IMR-90 (cell line): ENCODE results near the gene ECM1. TPM values are rescaled to one million over a fixed set of nuclear protein-coding genes. Genes with fewer than 3 reads are reported as not detected.

Experiments
- ATAC-seq: fragments of 200-7000 bp; cut with Tn5 transposase; 2 replicates; pipeline ENCODE4 v1.9.1; 2020; ENCODE audit warnings: low read depth, mild to moderate bottlenecking, moderate library complexity
- BruUV-seq: library from RNA; stranded (reverse); fragments of 400-500 nt; replicated peaks from 2 replicates; lab custom pipeline; 2021; lab: Mats Ljungman, UMichigan
- CTCF ChIA-PET: fragments of 300-600 bp; formaldehyde crosslinking; extraction: SDS; loops from one replicate; lab custom pipeline; 2021; ENCODE audit warnings: antibody characterized with exemption; lab: Yijun Ruan, JAX
- POLR2A ChIA-PET: fragments of 300-600 bp; sonication (Branson Sonifier 250); formaldehyde crosslinking; loops from one replicate; lab custom pipeline; 2022; ENCODE audit warnings: antibody characterized with exemption; ENCODE audit not compliant: unreplicated experiment; lab: Charles Lee
- DNase-seq: peaks from one replicate; pipeline ENCODE4 v3.0.0; 2013
- H2AFZ ChIP-seq: replicated peaks from 2 replicates; pipeline ENCODE3; 2013; ENCODE audit warnings: low read length, mild to moderate bottlenecking; ENCODE audit not compliant: poor library complexity
- H2AK5ac ChIP-seq: 2 replicates; pipeline ENCODE4 v1.6.1; 2013; ENCODE audit warnings: low read depth, low read length, inconsistent platforms
- H2AK9ac ChIP-seq: replicated peaks from 2 replicates; pipeline ENCODE3; 2013; ENCODE audit warnings: mild to moderate bottlenecking, low read depth, low read length, moderate library complexity; ENCODE audit not compliant: poor library complexity
- H2BK120ac ChIP-seq: 2 replicates; pipeline ENCODE4 v1.6.1; 2013; ENCODE audit warnings: low read depth, low read length, inconsistent platforms
- H2BK15ac ChIP-seq: 3 replicates; pipeline ENCODE4 v1.6.1; 2013; ENCODE audit warnings: low read depth, low read length, inconsistent platforms
- H2BK20ac ChIP-seq: 2 replicates; pipeline ENCODE4 v1.6.1; 2013; ENCODE audit warnings: low read depth, mild to moderate bottlenecking, inconsistent platforms, low read length, moderate library complexity
- H2BK5ac ChIP-seq: 2 replicates; pipeline ENCODE4 v1.6.1; 2013; ENCODE audit warnings: mild to moderate bottlenecking, low read depth, low read length, inconsistent platforms; ENCODE audit not compliant: poor library complexity, severe bottlenecking
- H3K14ac ChIP-seq: replicated peaks from 2 replicates; pipeline ENCODE4 v1.6.1; 2013; ENCODE audit warnings: low read depth, low read length, inconsistent platforms
- H3K18ac ChIP-seq: 2 replicates; pipeline ENCODE4 v1.6.1; 2013; ENCODE audit warnings: low read depth, low read length, control low read depth
- H3K23ac ChIP-seq: 2 replicates; pipeline ENCODE4 v1.6.1; 2013; ENCODE audit warnings: low read depth, low read length, inconsistent platforms
- H3K27ac ChIP-seq: 2 replicates; pipeline ENCODE4 v1.5.1; 2013; ENCODE audit warnings: mild to moderate bottlenecking, control low read depth, low read length; ENCODE audit not compliant: insufficient read depth
- H3K27me3 ChIP-seq: 2 replicates; pipeline ENCODE4 v1.6.1; 2013; ENCODE audit warnings: low read length; ENCODE audit not compliant: control insufficient read depth, insufficient read depth
- H3K36me3 ChIP-seq: 2 replicates; pipeline ENCODE4 v1.6.1; 2013; ENCODE audit warnings: low read length, mixed read lengths; ENCODE audit not compliant: control insufficient read depth, insufficient read depth
- H3K4ac ChIP-seq: 2 replicates; pipeline ENCODE4 v1.6.1; 2013; ENCODE audit warnings: low read depth, low read length, inconsistent platforms
- H3K4me1 ChIP-seq: 2 replicates; pipeline ENCODE4 v1.6.1; 2013; ENCODE audit warnings: low read length, mixed read lengths; ENCODE audit not compliant: control insufficient read depth, insufficient read depth
- H3K4me2 ChIP-seq: 2 replicates; pipeline ENCODE4 v1.6.1; 2013; ENCODE audit warnings: low read depth, mild to moderate bottlenecking, control low read depth, low read length, moderate library complexity
- H3K4me3 ChIP-seq: 2 replicates; pipeline ENCODE4 v1.5.1; 2013; ENCODE audit warnings: low read depth, mild to moderate bottlenecking, control low read depth, low read length, moderate library complexity; ENCODE audit not compliant: insufficient read depth
- H3K56ac ChIP-seq: 2 replicates; pipeline ENCODE4 v1.6.1; 2013; ENCODE audit warnings: low read length, inconsistent platforms; ENCODE audit not compliant: insufficient read depth; ENCODE audit errors: extremely low read depth
- H3K79me1 ChIP-seq, 2 experiments: 2 replicates each; pipeline ENCODE4 v1.6.1; 2013; ENCODE audit warnings: low read length in 2 of 2, inconsistent platforms in 1 of 2, low read depth in 1 of 2
- H3K9ac ChIP-seq: 2 replicates; pipeline ENCODE4 v1.6.1; 2013; ENCODE audit warnings: low read depth, low read length, control low read depth
- H3K9me1 ChIP-seq: 2 replicates; pipeline ENCODE4 v1.6.1; 2013; ENCODE audit warnings: low read length, inconsistent platforms; ENCODE audit not compliant: insufficient read depth
- H3K9me3 ChIP-seq: 2 replicates; pipeline ENCODE4 v1.6.1; 2013; ENCODE audit warnings: low read length; ENCODE audit not compliant: control insufficient read depth, insufficient read depth
- H4K20me1 ChIP-seq: 2 replicates; pipeline ENCODE4 v1.6.1; 2013; ENCODE audit warnings: low read length, inconsistent platforms; ENCODE audit not compliant: insufficient read depth
- H4K5ac ChIP-seq: 2 replicates; pipeline ENCODE4 v1.6.1; 2013; ENCODE audit warnings: mild to moderate bottlenecking, low read depth, low read length, control low read depth
- H4K8ac ChIP-seq, 2 experiments: 2 replicates each; pipeline ENCODE4 v1.6.1; 2013; ENCODE audit warnings: low read depth in 2 of 2, low read length in 2 of 2, control low read depth in 1 of 2, inconsistent platforms in 1 of 2
- H4K91ac ChIP-seq: 2 replicates; pipeline ENCODE4 v1.6.1; 2013; ENCODE audit warnings: low read depth, low read length, inconsistent platforms; ENCODE audit not compliant: insufficient read depth
- BHLHE40 ChIP-seq: fragments of 150-350 bp; IDR thresholded peaks from 2 replicates; pipeline ENCODE4 v1.6.1; 2016; ENCODE audit warnings: mild to moderate bottlenecking, low read depth, low read length
- CEBPB ChIP-seq: IDR thresholded peaks from 2 replicates; pipeline ENCODE4 v1.6.1; 2012; ENCODE audit warnings: low read depth, low read length, improper control_type of control experiment
- FOS ChIP-seq: fragments of 150-350 bp; IDR thresholded peaks from 2 replicates; pipeline ENCODE4 v1.6.1; 2016; ENCODE audit warnings: low read depth, low read length
- MAFK ChIP-seq: IDR thresholded peaks from 2 replicates; pipeline ENCODE4 v1.6.1; 2012; ENCODE audit warnings: low read depth, low read length, improper control_type of control experiment
- MAZ ChIP-seq: IDR thresholded peaks from 2 replicates; pipeline ENCODE4 v1.6.1; 2012; ENCODE audit warnings: low read depth, mild to moderate bottlenecking, low read length, improper control_type of control experiment, moderate library complexity, borderline replicate concordance
- MXI1 ChIP-seq: IDR thresholded peaks from 2 replicates; pipeline ENCODE4 v1.6.1; 2012; ENCODE audit warnings: low read depth, mild to moderate bottlenecking, low read length, moderate library complexity, borderline replicate concordance
- NFE2L2 ChIP-seq: fragments of 150-350 bp; IDR thresholded peaks from 2 replicates; pipeline ENCODE4 v1.6.1; 2016; ENCODE audit warnings: low read depth, mild to moderate bottlenecking, low read length
- POLR2A ChIP-seq: IDR thresholded peaks from 2 replicates; pipeline ENCODE4 v1.6.1; 2012; ENCODE audit warnings: mild to moderate bottlenecking, low read depth, low read length
- RCOR1 ChIP-seq: IDR thresholded peaks from 2 replicates; pipeline ENCODE4 v1.6.1; 2012; ENCODE audit warnings: mild to moderate bottlenecking, low read length, improper control_type of control experiment; ENCODE audit not compliant: insufficient replicate concordance
- WGBS, 2 experiments: methylation state at CpG; one replicate each; pipeline versions ENCODE4 v1.1.5 to v1.1.7; 2013; ENCODE audit warnings: missing lambda C conversion rate in 2 of 2; ENCODE audit not compliant: insufficient read length in 1 of 2; ENCODE audit errors: extremely low coverage in 2 of 2; 5-methylcytosine and 5-hydroxymethylcytosine counted together
- dilution Hi-C: fragments of 300-500 bp; cut with HindIII; formaldehyde crosslinking; loops from one replicate; pipeline ENCODE4 v1.14.3; 2018; ENCODE audit warnings: low sequenced_read_pairs; ENCODE audit not compliant: unreplicated experiment
- in situ Hi-C: fragments of 300-500 bp; cut with MboI; formaldehyde crosslinking; loops from 3 replicates; pipeline ENCODE4 v1.14.3; 2019; ENCODE audit warnings: low sequenced_read_pairs, inconsistent platforms, mixed read lengths
- intact Hi-C: fragments of 100-400 bp; cut with micrococcal nuclease; formaldehyde crosslinking; loops from 2 replicates; pipeline ENCODE4 v1.10.0; 2022
- polyA plus RNA-seq, 3 experiments: library from polyadenylated mRNA; depleted of rRNA; stranded (reverse); fragments of >200 nt; gene quantifications; 2 replicates each; pipeline ENCODE4 v1.2.3, GENCODE V29; 2012; ENCODE audit warnings: low replicate concordance in 1 of 3
- total RNA-seq: library from RNA; depleted of rRNA; stranded (reverse); fragments of >200 nt; gene quantifications from 2 replicates; pipeline ENCODE4 v1.2.3, GENCODE V29; 2012
- TF ChIP-seq, protein P1 (sequence below): fragments of 150-350 bp; IDR thresholded peaks from 2 replicates; pipeline ENCODE4 v1.6.1; 2016; ENCODE audit warnings: low read depth, mild to moderate bottlenecking, low read length, moderate library complexity, borderline replicate concordance
- TF ChIP-seq, protein P2 (sequence below): conservative IDR thresholded peaks from 2 replicates; pipeline ENCODE4 v1.5.1; 2012; ENCODE audit warnings: mild to moderate bottlenecking, low read depth, low read length, improper control_type of control experiment

ECM1 gene
- total and polyA plus RNA-seq, 2 of the 4 experiments (the other 2 are of a cell fraction) = 20.1 to 230 TPM

DNA sequence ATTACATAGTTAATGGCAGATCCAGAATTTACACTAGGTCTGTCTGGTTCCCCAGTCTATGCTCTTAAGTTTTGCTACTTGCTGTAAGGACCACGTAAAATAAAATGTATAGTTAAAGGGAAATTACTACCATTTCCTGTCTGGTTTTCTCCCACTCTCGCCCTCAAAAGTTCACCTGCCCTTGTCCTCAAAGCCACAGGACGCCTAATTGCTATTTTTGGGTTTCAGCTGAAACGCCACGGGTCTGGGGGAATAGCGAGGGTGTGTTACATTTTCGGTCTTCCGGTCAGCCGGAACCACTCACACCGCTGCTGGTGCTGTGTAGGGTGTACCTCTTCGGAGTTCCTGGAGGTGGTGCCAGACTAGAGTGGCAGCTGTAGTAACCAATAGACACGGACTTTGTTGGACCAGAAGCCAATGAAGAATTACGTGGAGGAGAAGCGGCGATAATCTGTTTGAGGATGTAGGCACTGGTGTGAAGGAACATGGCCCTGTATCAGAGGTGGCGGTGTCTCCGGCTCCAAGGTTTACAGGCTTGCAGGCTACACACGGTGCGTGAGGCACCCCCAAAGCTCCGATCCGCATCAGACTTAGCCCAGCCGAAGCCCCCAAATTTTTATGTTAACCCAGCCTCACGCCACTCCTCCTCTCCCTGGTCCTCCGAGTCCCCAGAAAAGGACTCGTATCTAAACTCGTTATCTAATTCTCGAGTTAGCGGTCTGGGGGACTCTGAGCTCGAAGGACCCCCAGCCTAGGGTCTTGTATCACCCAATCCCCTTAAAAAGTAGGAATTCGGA is 20.7 kb upstream of the ECM1 start, which contains the start of gene TARS2:
TSS of gene TARS2 (plus strand) at position 454 of the 797 bp plus-strand sequence. CDS start at position 486, 32 bp downstream.
- H4K8ac ChIP-seq = peak within 1 kb of the TSS; percentile 88 to 98
- peak within 1 kb of the TSS; percentile 65; the same call in 1 of the 2 replicates for H2BK20ac ChIP-seq
- no peaks in the 10 kb centered on the region; the same call in 1 of the 2 replicates for H3K4me1 ChIP-seq
- H4K91ac ChIP-seq = peak within 1 kb of the TSS; percentile 93
- peak within 1 kb of the TSS; percentile 90 for H3K4me2 ChIP-seq
- intact Hi-C loops = loop anchor here (1.0 to 5.0 kb wide), 4 partner anchors 45 to 134 kb away; partner anchors contain the start of gene ADAMTSL4
- H3K4ac ChIP-seq = peak within 1 kb of the TSS; percentile 95
- H2BK15ac ChIP-seq = peak within 1 kb of the TSS; percentile 80; the same call in 2 of the 3 replicates
- peak within 1 kb of the TSS; percentile 95 for H3K56ac ChIP-seq
- in situ Hi-C loops = no loop called here
- peaks cover 10 to 17% of the 10 kb centered on the region in 2 experiments for H3K79me1 ChIP-seq
- 0% methylated on average over 12 of the region's 30 CpGs; no CpG with 5 or more reads in 1 of the 2 experiments for WGBS, 2 experiments
- H2AFZ ChIP-seq = peak within 1 kb of the TSS; percentile 97
- H3K27me3 ChIP-seq = no peaks in the 10 kb centered on the region
- ChIA-PET POLR2A (interaction anchor here (0.6 kb wide), 1 partner anchor 13 kb away, joined by 3 read pairs; no protein-coding TSS in a partner anchor), CTCF (no interaction called here)
- H3K27ac ChIP-seq = peak within 1 kb of the TSS; percentile 78
- dilution Hi-C loops = no loop called here
- no peaks in the 10 kb centered on the region for H4K20me1 ChIP-seq
- H2BK5ac ChIP-seq = peak within 1 kb of the TSS; percentile 95
- H3K9me1 ChIP-seq = peaks cover 4% of the 10 kb centered on the region
- peak within 1 kb of the TSS; percentile 84; the same call in 1 of the 2 replicates for H2BK120ac ChIP-seq
- H3K18ac ChIP-seq = peak within 1 kb of the TSS; percentile 90
- H3K9me3 ChIP-seq = no peaks in the 10 kb centered on the region
- peak within 1 kb of the TSS; percentile 96 for H2AK9ac ChIP-seq
- peaks cover 9% of the 10 kb centered on the region for H3K36me3 ChIP-seq
- TF ChIP-seq NFE2L2 (no peak), POLR2A (peak; percentile 52; the same call in 1 of the 2 replicates), MXI1 (no peak), RCOR1 (no peak), BHLHE40 (no peak), MAFK (no peak), MAZ (peak; percentile 49; the same call in 1 of the 2 replicates), FOS (no peak), CEBPB (no peak)
- TF ChIP-seq, protein P1, sequence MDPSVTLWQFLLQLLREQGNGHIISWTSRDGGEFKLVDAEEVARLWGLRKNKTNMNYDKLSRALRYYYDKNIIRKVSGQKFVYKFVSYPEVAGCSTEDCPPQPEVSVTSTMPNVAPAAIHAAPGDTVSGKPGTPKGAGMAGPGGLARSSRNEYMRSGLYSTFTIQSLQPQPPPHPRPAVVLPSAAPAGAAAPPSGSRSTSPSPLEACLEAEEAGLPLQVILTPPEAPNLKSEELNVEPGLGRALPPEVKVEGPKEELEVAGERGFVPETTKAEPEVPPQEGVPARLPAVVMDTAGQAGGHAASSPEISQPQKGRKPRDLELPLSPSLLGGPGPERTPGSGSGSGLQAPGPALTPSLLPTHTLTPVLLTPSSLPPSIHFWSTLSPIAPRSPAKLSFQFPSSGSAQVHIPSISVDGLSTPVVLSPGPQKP = no peak
- TF ChIP-seq, protein P2, sequence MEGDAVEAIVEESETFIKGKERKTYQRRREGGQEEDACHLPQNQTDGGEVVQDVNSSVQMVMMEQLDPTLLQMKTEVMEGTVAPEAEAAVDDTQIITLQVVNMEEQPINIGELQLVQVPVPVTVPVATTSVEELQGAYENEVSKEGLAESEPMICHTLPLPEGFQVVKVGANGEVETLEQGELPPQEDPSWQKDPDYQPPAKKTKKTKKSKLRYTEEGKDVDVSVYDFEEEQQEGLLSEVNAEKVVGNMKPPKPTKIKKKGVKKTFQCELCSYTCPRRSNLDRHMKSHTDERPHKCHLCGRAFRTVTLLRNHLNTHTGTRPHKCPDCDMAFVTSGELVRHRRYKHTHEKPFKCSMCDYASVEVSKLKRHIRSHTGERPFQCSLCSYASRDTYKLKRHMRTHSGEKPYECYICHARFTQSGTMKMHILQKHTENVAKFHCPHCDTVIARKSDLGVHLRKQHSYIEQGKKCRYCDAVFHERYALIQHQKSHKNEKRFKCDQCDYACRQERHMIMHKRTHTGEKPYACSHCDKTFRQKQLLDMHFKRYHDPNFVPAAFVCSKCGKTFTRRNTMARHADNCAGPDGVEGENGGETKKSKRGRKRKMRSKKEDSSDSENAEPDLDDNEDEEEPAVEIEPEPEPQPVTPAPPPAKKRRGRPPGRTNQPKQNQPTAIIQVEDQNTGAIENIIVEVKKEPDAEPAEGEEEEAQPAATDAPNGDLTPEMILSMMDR = 0 out of 2 replicates have a peak, but pooled peaks have one; percentile 12
- DNase-seq (peak; percentile 99), ATAC-seq (peak; percentile 100)
- BruUV-seq = TSS peak; percentile 63
- H2AK5ac ChIP-seq = peak within 1 kb of the TSS; percentile 78
- peak within 1 kb of the TSS; percentile 92 for H3K9ac ChIP-seq
- H4K5ac ChIP-seq = peak within 1 kb of the TSS; percentile 97
- peak within 1 kb of the TSS; percentile 98 for H3K14ac ChIP-seq
- H3K23ac ChIP-seq = peak within 1 kb of the TSS; percentile 96
- peak within 1 kb of the TSS; percentile 66 for H3K4me3 ChIP-seq
